AG09319 (cell line): ENCODE measurements around the gene JPT1.
"Not testable (repeated sequence)": the region's sequence is repeated elsewhere in the genome, so short reads cannot be mapped to it uniquely, and the experiment has no call there.

Source experiments
- DNase-seq: peaks from one replicate; pipeline ENCODE4 v3.0.0-alpha.2; 2010; ENCODE audit warnings: low read depth; ENCODE audit errors: extremely low read depth
- CTCF ChIP-seq: IDR thresholded peaks from 2 replicates; pipeline ENCODE4 v1.5.1; 2011; ENCODE audit warnings: low read depth, mild to moderate bottlenecking, inconsistent platforms, low read length, moderate library complexity

JPT1 gene

GRCh38 chr17:75173526-75173925 lies 19.2 kb upstream of the JPT1 start:
- no peak for TF ChIP-seq CTCF

GRCh38 chr17:75168998-75169397 lies 14.7 kb upstream of the JPT1 start:
- no peak for TF ChIP-seq CTCF
- no peak for DNase-seq

More at GRCh38 chr17:75173526-75173925, 19.2 kb upstream of the JPT1 start:
- no peak for DNase-seq

- not testable (repeated sequence) for DNase-seq
These were observed 10.3 kb upstream of the JPT1 start for GRCh38 chr17:75164606-75165005.

- no peak for DNase-seq
- TF ChIP-seq CTCF, result no peak
These were observed 8.8 kb upstream of the JPT1 start for GRCh38 chr17:75163074-75163473.

GRCh38 chr17:75160211-75160610 lies 5.9 kb upstream of the JPT1 start:
- TF ChIP-seq CTCF, result no peak

GRCh38 chr17:75159196-75160031 lies 5.1 kb upstream of the JPT1 start:
- DNase-seq, result no peak
- TF ChIP-seq CTCF, result no peak

More at GRCh38 chr17:75160211-75160610, 5.9 kb upstream of the JPT1 start:
- no peak for DNase-seq

GRCh38 chr17:75158480-75158879 lies 4.2 kb upstream of the JPT1 start:
- not testable (repeated sequence) for DNase-seq

- no peak for DNase-seq
- no peak for TF ChIP-seq CTCF
These were observed 884 bp upstream of the JPT1 start for GRCh38 chr17:75155191-75155601.
